ENCODE measurements around the gene KIAA1755. TPM values are rescaled to one million over a fixed set of nuclear protein-coding genes. Genes with fewer than 3 reads are reported as not detected.

The KIAA1755 gene
- total and polyA plus RNA-seq, 2 of the 4 experiments (the other 2 are of a cell fraction), result 2.5 to 5.1 TPM

GRCh38 chr20:38278763-38279162 is 18.2 kb upstream of the KIAA1755 start:
- no peak overlapping the region for H2AFZ ChIP-seq (replicated peaks; ENCODE audit: low read length, poor library complexity)
- no TSS peak for BruUV-seq (replicated peaks)

More at GRCh38 chr20:38278763-38279162, 18.2 kb upstream of the KIAA1755 start:
- peak overlapping the region; percentile 88; the same call in 2 of the 3 replicates for H2BK15ac ChIP-seq (ENCODE audit: low read depth, low read length)
- H3K79me1 ChIP-seq (ENCODE audit: low read depth in 1 of 2, low read length in 2 of 2), result no peaks in the 10 kb centered on the region
- peak overlapping the region; percentile 96 for H2AK5ac ChIP-seq (ENCODE audit: low read depth, low read length)
- ChIA-PET POLR2A (ENCODE audit: unreplicated experiment) (no interaction called here), CTCF (interaction anchor here (1.0 kb wide), 1 partner anchor 12 kb away, joined by 3 read pairs; no protein-coding TSS in a partner anchor)
- no peaks in the 10 kb centered on the region for H3K9me3 ChIP-seq (ENCODE audit: control insufficient read depth, insufficient read depth, low read length)
- H3K14ac ChIP-seq (replicated peaks; ENCODE audit: low read depth, low read length), result peak overlapping the region; percentile 94; the same call in 1 of the 2 replicates
- H3K23ac ChIP-seq (ENCODE audit: low read depth, low read length), result peak overlapping the region; percentile 62; the same call in 1 of the 2 replicates
- H4K20me1 ChIP-seq (ENCODE audit: insufficient read depth, low read length), result no peaks in the 10 kb centered on the region; the same call in 1 of the 2 replicates
- peaks cover 37% of the 10 kb centered on the region for H3K4me1 ChIP-seq (ENCODE audit: control insufficient read depth, insufficient read depth, low read length)
- no peak overlapping the region for H3K4me3 ChIP-seq (ENCODE audit: insufficient read depth, low read depth, low read length)
- H4K91ac ChIP-seq (ENCODE audit: insufficient read depth, low read depth, low read length), result peak overlapping the region; percentile 86
- intact Hi-C loops (cut with micrococcal nuclease), result no loop called here
- no peak for ATAC-seq (ENCODE audit: low read depth)
- in situ Hi-C loops (cut with MboI; ENCODE audit: low sequenced_read_pairs), result no loop called here
- no peak overlapping the region for H2BK5ac ChIP-seq (ENCODE audit: low read depth, low read length, poor library complexity, severe bottlenecking)
- no peaks in the 10 kb centered on the region for H3K36me3 ChIP-seq (ENCODE audit: control insufficient read depth, insufficient read depth, low read length)
- peak overlapping the region; percentile 79 to 80; a peak in 3 of 4 replicates for H4K8ac ChIP-seq (ENCODE audit: low read depth in 2 of 2, low read length in 2 of 2)
- H2AK9ac ChIP-seq (replicated peaks; ENCODE audit: low read depth, low read length, poor library complexity), result no peak overlapping the region
- peak overlapping the region; percentile 87 for H3K18ac ChIP-seq (ENCODE audit: low read depth, low read length)
- H3K56ac ChIP-seq (ENCODE audit: extremely low read depth, insufficient read depth, low read length), result no peak overlapping the region
- H3K9ac ChIP-seq (ENCODE audit: low read depth, low read length), result no peak overlapping the region
- TF ChIP-seq CHD1 (IDR thresholded peaks at IDR 0.05; ENCODE audit: low read depth, low read length) (no peak), RCOR1 (IDR thresholded peaks at IDR 0.05; ENCODE audit: insufficient replicate concordance, low read length) (no peak), MXI1 (IDR thresholded peaks at IDR 0.05; ENCODE audit: borderline replicate concordance, low read depth, low read length) (no peak), NFE2L2 (IDR thresholded peaks at IDR 0.05; ENCODE audit: low read depth, low read length) (no peak), ELK1 (IDR thresholded peaks at IDR 0.05; ENCODE audit: borderline replicate concordance, low read depth, low read length) (no peak), RAD21 (IDR thresholded peaks at IDR 0.05; ENCODE audit: low read length) (no peak), SMC3 (IDR thresholded peaks at IDR 0.05; ENCODE audit: low read depth, low read length) (no peak)
- H3K27me3 ChIP-seq (ENCODE audit: control insufficient read depth, insufficient read depth, low read length), result no peaks in the 10 kb centered on the region
- no peak overlapping the region for H3K4me2 ChIP-seq (ENCODE audit: low read depth, low read length)
- peaks cover 18% of the 10 kb centered on the region for H3K9me1 ChIP-seq (ENCODE audit: insufficient read depth, low read length)
- DNase-seq, result no peak
- H2BK20ac ChIP-seq (ENCODE audit: low read depth, low read length), result peak overlapping the region; percentile 99
- WGBS, 2 experiments (ENCODE audit: extremely low coverage in 2 of 2, insufficient read length in 1 of 2), result no CpG with 5 or more reads among the region's 2 CpGs
- peak overlapping the region; percentile 98 for H3K4ac ChIP-seq (ENCODE audit: low read depth, low read length)
- dilution Hi-C loops (cut with HindIII; ENCODE audit: low sequenced_read_pairs, unreplicated experiment), result no loop called here
- peak overlapping the region; percentile 70 for H4K5ac ChIP-seq (ENCODE audit: low read depth, low read length)
- H2BK120ac ChIP-seq (ENCODE audit: low read depth, low read length), result peak overlapping the region; percentile 96
- H3K27ac ChIP-seq (ENCODE audit: insufficient read depth, low read length), result no peak overlapping the region

Measured in IMR-90 (cell line).